ENCODE results near the gene ANKRD22.

Gene ANKRD22

DNA sequence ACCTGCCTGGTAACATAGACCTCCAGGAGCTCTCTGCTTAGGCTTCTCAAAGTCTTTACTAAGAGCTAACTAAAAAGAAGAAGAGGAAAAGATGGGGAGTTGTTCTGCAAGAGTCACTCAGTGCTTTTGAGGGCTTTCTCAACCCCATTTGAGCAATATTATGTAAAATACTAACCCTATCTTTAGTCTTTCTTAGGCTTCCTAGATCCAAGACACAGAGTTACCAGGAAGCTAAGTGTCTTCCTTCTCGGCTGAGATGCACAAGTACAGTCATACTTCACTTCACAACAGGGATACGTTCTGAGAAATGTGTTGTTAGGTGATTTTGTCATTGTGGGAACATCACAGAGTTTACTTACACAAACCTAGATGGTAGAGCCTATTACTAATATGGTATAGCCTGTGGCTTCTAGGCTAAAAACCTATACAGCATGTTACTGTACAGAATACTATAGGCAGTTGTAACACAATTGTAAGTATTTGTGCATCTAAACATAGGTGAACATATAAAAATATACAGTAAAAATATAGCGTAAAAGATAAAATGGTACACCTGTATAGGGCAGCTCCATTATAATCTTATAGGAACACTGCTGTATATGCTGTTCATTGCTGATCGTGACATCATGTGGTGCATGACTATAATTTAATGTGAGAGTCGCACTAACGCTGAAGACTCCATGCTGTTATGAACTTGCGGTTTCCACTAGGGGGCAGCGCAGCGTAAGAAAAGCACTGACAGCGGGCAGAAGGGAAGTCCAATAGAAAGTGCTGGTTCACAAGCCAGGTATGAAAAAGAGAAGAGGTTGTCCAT is 16.3 kb downstream of the ANKRD22 start:
- peak; percentile 32 for DNase-seq

GRCh38 chr10:88833723-88834122 is 17.9 kb downstream of the ANKRD22 start:
- no peak for DNase-seq

- DNase-seq = no peak
Measured at GRCh38 chr10:88833156-88833555, 18.5 kb downstream of the ANKRD22 start.

GRCh38 chr10:88832376-88832775 is 19.3 kb downstream of the ANKRD22 start:
- no peak for DNase-seq

DNA sequence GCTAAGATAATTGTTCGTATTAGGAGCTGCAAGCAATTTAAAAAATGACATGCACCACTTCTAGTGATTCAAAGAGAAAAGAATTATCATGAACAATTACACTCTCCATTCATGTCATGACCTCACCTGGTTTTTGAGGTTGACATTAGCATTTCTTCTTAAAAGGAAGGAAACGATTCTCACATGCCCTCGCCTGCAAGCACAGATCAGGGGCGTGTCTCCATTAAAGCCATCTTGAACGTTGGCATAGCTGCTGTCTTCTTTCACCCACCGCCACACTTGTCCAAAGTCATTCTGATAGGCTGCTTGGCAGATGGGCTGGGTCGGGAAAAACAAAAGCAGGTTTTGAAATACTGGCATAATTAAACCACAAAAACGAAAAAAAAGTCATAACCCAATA is 19.9 kb downstream of the ANKRD22 start:
- no peak for DNase-seq

- no peak for DNase-seq
Measured at GRCh38 chr10:88830643-88831268, 20.9 kb downstream of the ANKRD22 start.

- DNase-seq = no peak
Measured at GRCh38 chr10:88828310-88828709, 23.3 kb downstream of the ANKRD22 start.

GRCh38 chr10:88827671-88828070 is 24.0 kb downstream of the ANKRD22 start:
- no peak for DNase-seq

DNA sequence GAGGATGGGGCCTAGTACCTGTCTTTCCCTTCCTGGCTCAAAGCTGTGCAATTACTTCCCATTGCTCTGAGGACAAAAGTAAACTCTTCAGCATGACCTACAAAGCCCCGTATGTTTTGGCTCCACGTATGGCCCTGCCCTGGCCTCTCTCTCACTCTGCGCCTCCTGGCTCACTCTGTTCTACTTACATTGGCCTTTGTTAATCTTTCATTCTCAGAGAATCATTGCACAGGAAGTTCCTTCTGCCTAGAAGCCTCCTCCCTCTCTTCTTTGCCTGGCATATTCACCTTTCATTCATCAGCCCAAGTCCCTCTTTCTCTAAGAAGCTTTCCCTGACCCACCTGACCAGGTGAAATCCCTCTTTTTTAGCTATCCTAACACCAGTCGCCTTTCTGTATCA is 25.3 kb downstream of the ANKRD22 start:
- no peak for DNase-seq

GRCh38 chr10:88820748-88821401 is 30.8 kb downstream of the ANKRD22 start:
- no peak for DNase-seq

DNA sequence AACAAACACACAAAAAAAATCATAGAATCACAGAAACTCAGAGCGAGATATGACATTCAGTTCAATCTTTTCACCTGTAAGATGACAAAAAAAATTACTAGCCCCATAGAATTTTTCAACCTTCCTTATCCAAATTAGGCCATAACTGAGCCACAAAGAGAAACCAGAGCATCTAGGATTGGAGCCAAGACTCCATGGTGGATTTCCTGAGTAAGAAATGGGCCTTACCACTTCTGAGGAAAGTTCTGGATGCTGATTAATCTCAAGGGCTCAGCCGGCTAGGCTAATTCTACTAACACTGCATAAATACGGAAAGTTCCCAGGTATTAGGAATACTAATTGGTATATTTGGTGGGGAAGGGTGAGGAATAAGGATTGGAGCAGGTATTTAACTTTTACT is 32.4 kb downstream of the ANKRD22 start:
- DNase-seq = no peak

DNA sequence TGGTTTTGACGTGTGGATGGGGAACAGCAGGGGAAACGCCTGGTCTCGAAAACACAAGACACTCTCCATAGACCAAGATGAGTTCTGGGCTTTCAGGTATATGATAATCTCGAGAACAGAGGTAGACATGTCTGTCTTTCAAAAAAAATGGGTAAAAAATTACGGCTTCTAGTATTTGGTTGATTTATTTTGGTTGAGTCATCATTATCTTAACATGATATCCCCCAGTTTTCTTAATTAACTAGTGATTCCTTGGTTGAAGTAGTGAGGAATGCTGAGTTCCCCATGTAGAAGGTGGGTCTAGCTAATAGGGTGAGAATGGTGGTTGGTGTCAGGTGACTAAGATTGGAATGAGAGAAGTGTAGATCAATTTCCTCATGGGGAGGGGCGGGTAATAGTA is 38.4 kb downstream of the ANKRD22 start:
- DNase-seq = no peak

GRCh38 chr10:88810196-88810961 is 41.3 kb downstream of the ANKRD22 start:
- DNase-seq = peak; percentile 24

GRCh38 chr10:88809621-88810020 is 42.0 kb downstream of the ANKRD22 start:
- no peak for DNase-seq

- no peak for DNase-seq
Measured at GRCh38 chr10:88805924-88806323, 45.7 kb downstream of the ANKRD22 start.

DNA sequence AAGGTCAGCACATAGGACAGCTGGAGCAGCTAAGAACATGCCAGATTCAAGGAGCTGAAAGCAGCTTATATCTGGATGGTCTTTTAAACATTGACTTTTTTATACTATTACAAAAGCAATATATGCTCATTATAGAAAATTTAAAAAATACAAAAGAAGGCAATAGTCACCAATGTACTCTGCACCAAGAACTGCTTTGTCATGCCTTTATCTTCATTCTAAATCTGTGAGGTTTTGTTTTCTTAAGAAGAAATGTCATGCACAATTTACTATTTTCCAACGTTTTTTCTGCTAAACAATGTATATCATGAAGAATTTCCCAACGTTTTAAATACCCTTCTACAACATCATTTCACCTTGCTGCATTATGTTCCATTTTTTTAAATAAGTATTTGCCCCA is 46.3 kb downstream of the ANKRD22 start:
- DNase-seq = no peak

DNA sequence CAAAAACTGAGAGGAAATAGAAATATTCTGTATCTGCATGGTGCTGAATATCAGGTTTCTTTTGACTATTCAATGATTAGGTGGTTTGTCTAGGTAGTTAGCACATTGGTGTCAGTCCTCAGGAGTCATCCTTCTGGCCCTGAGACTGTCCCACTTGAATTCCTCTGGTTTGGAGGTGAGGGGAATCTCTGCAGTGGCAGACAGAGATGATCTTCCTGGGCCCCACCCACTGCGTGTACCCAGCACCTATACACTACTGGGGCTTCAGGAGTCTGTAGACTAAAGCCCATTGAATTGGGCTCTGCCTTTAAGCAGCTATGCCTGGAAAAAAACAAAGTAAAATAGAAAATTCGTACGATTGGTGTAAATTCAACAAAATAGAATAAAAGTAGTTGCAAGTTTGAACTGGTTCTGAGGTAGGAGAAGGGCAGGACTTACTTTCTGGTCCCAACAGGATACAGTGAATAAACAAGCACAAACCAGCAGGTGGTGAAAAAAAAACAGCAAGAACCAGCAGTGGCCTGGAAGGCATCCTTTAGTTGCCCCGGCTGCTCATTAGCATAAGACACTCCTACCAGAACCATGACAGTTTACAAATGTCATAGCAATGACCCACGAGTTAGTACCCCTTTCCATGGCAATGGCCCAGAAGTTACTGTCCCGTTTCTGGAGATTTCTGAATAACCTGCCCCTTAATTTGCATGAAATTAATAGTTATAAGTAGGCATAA is 47.4 kb downstream of the ANKRD22 start:
- no peak for DNase-seq

DNA sequence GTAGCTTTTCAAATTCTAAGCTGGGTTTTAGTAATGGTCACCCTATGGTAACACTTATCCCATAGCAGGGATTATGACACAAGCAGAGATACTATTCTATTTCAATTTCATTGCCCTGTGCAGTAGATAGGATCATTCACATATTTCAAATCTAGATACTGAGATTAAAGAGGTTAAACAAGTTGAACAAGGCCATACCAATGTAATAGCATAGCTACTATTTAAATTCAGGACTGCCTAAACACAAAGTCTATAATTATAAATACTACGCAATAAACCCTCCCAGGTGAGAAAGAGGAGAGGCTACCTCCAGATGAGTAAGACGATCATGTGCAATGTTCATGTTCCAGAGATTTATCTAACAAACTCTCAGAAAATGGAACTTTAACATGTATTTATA is 48.0 kb downstream of the ANKRD22 start:
- no peak for DNase-seq

- DNase-seq = no peak
Measured at GRCh38 chr10:88802523-88803285, 48.9 kb downstream of the ANKRD22 start, which contains the start of gene LIPM. Gene LIPM (plus strand): TSS chr10:88802730. CDS start chr10:88802897, 167 bp downstream.

- no peak for DNase-seq
Measured at GRCh38 chr10:88800152-88801125, 51.2 kb downstream of the ANKRD22 start.
